ENCODE results near the gene FAM107B. TPM values are rescaled to one million over a fixed set of nuclear protein-coding genes. Genes with fewer than 3 reads are reported as not detected.

FAM107B gene
- total and polyA plus RNA-seq, 2 of the 4 experiments (the other 2 are of a cell fraction): 26.4 to 27.1 TPM

- peak overlapping the region; percentile 35 for H2BK5ac ChIP-seq (ENCODE audit: low read depth, low read length, poor library complexity, severe bottlenecking)
- no TSS peak for BruUV-seq (replicated peaks)
- in situ Hi-C loops (cut with MboI; ENCODE audit: low sequenced_read_pairs): no loop called here
- peaks cover 5% of the 10 kb centered on the region; the same call in 1 of the 2 replicates for H3K9me1 ChIP-seq (ENCODE audit: insufficient read depth, low read length)
- peak overlapping the region; percentile 63; the same call in 1 of the 2 replicates for H3K18ac ChIP-seq (ENCODE audit: low read depth, low read length)
- H3K9me3 ChIP-seq (ENCODE audit: control insufficient read depth, insufficient read depth, low read length): 0 out of 2 replicates have a peak, but pooled peaks cover 2% of the 10 kb centered on the region
- no peak overlapping the region for H3K4me3 ChIP-seq (ENCODE audit: insufficient read depth, low read depth, low read length)
- dilution Hi-C loops (cut with HindIII; ENCODE audit: low sequenced_read_pairs, unreplicated experiment): no loop called here
- ChIA-PET CTCF (no interaction called here), POLR2A (ENCODE audit: unreplicated experiment) (no interaction called here)
- TF ChIP-seq MXI1 (IDR thresholded peaks at IDR 0.05; ENCODE audit: borderline replicate concordance, low read depth, low read length) (no peak), NFE2L2 (IDR thresholded peaks at IDR 0.05; ENCODE audit: low read depth, low read length) (no peak), MAFK (IDR thresholded peaks at IDR 0.05; ENCODE audit: low read depth, low read length) (no peak), CTCF (conservative IDR thresholded peaks at IDR 0.05; ENCODE audit: low read depth, low read length) (no peak), ELK1 (IDR thresholded peaks at IDR 0.05; ENCODE audit: borderline replicate concordance, low read depth, low read length) (no peak), CHD1 (IDR thresholded peaks at IDR 0.05; ENCODE audit: low read depth, low read length) (no peak), CEBPB (IDR thresholded peaks at IDR 0.05; ENCODE audit: low read depth, low read length) (no peak), RCOR1 (IDR thresholded peaks at IDR 0.05; ENCODE audit: insufficient replicate concordance, low read length) (no peak)
- H3K27me3 ChIP-seq (ENCODE audit: control insufficient read depth, insufficient read depth, low read length): no peaks in the 10 kb centered on the region
- no peak overlapping the region for H3K4ac ChIP-seq (ENCODE audit: low read depth, low read length)
- H2BK120ac ChIP-seq (ENCODE audit: low read depth, low read length): no peak overlapping the region
- no peak overlapping the region for H3K23ac ChIP-seq (ENCODE audit: low read depth, low read length)
- H3K36me3 ChIP-seq (ENCODE audit: control insufficient read depth, insufficient read depth, low read length): no peaks in the 10 kb centered on the region
- no peak overlapping the region for H3K27ac ChIP-seq (ENCODE audit: insufficient read depth, low read length)
- no peak overlapping the region; the same call in 2 of the 3 replicates for H2BK15ac ChIP-seq (ENCODE audit: low read depth, low read length)
- H2AK9ac ChIP-seq (replicated peaks; ENCODE audit: low read depth, low read length, poor library complexity): no peak overlapping the region
- no CpG with 5 or more reads among the region's 1 CpG for WGBS, 2 experiments (ENCODE audit: extremely low coverage in 2 of 2, insufficient read length in 1 of 2)
- H4K8ac ChIP-seq (ENCODE audit: low read depth in 2 of 2, low read length in 2 of 2): no peak overlapping the region
- no peak overlapping the region for H2AK5ac ChIP-seq (ENCODE audit: low read depth, low read length)
- H4K91ac ChIP-seq (ENCODE audit: insufficient read depth, low read depth, low read length): no peak overlapping the region; the same call in 1 of the 2 replicates
- H3K4me2 ChIP-seq (ENCODE audit: low read depth, low read length): peak overlapping the region; percentile 3; the same call in 1 of the 2 replicates
- no peak overlapping the region for H3K56ac ChIP-seq (ENCODE audit: extremely low read depth, insufficient read depth, low read length)
- no peak overlapping the region for H3K9ac ChIP-seq (ENCODE audit: low read depth, low read length)
- no peaks in the 10 kb centered on the region for H4K20me1 ChIP-seq (ENCODE audit: insufficient read depth, low read length)
- H2BK20ac ChIP-seq (ENCODE audit: low read depth, low read length): peak overlapping the region; percentile 31; the same call in 1 of the 2 replicates
- DNase-seq (no peak), ATAC-seq (ENCODE audit: low read depth) (no peak)
- peaks cover 5% of the 10 kb centered on the region; the same call in 1 of the 2 replicates for H3K4me1 ChIP-seq (ENCODE audit: control insufficient read depth, insufficient read depth, low read length)
- H3K79me1 ChIP-seq (ENCODE audit: low read depth in 1 of 2, low read length in 2 of 2): no peaks in the 10 kb centered on the region
- intact Hi-C loops (cut with micrococcal nuclease): no loop called here
- H4K5ac ChIP-seq (ENCODE audit: low read depth, low read length): peak overlapping the region; percentile 43
- no peak overlapping the region for H3K14ac ChIP-seq (replicated peaks; ENCODE audit: low read depth, low read length)
- H2AFZ ChIP-seq (replicated peaks; ENCODE audit: low read length, poor library complexity): no peak overlapping the region
Measured at GRCh38 chr10:14742382-14742781, 32.3 kb downstream of the FAM107B start.

Measured in IMR-90 (cell line).